GM12872 (cell line): ENCODE measurements around the gene C14orf132.

ENCODE experiments used
- TF ChIP-seq, protein P1 (sequence below): IDR thresholded peaks from 3 replicates; pipeline ENCODE4 v1.5.1; 2011; ENCODE audit warnings: low read depth, mild to moderate bottlenecking, low read length, moderate library complexity; ENCODE audit not compliant: insufficient read depth

The C14orf132 gene

DNA sequence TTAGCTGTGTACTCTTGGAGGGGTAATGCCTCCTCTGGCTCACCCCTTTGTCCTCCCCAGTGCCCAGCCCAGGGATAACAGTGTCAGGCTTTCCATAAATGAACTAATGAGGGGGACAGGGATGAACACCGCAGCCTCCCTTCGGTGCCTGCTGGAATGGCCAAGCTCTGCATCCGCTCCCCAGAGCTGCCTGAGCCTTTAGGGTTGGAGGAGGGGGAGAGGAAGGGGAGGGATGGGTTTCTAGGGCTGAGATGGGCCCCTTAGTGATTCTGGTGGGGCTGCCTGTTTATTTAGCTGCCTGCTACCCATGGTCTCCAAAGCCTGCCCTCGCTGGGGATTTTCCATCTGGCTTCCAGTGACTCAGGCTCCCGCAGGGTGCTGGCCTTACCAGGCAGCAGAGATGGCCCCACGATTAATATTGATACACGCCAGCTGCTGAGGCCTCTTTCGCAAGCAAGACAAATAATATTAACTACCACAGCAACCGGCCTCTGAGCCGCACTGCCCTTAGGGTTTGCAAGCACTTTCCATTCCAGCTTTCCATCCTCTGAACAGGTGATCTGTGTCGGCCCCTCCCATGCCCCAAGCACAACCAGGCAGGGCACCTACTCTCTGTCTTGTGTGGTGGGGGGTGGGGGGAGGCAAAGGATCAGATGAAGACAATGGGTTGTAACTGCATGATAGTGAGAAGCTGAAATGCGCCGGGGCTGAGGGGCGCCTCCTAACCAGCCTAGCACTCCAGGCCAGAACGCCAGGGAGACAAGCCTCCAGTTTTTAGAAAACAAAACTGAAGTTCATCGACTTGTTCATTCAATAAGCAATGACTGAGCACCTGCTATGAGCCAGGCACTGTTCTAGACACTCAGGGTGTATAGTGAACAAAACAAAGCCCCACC is 56.7 kb downstream of the C14orf132 start:
- TF ChIP-seq, protein P1, sequence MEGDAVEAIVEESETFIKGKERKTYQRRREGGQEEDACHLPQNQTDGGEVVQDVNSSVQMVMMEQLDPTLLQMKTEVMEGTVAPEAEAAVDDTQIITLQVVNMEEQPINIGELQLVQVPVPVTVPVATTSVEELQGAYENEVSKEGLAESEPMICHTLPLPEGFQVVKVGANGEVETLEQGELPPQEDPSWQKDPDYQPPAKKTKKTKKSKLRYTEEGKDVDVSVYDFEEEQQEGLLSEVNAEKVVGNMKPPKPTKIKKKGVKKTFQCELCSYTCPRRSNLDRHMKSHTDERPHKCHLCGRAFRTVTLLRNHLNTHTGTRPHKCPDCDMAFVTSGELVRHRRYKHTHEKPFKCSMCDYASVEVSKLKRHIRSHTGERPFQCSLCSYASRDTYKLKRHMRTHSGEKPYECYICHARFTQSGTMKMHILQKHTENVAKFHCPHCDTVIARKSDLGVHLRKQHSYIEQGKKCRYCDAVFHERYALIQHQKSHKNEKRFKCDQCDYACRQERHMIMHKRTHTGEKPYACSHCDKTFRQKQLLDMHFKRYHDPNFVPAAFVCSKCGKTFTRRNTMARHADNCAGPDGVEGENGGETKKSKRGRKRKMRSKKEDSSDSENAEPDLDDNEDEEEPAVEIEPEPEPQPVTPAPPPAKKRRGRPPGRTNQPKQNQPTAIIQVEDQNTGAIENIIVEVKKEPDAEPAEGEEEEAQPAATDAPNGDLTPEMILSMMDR = no peak

DNA sequence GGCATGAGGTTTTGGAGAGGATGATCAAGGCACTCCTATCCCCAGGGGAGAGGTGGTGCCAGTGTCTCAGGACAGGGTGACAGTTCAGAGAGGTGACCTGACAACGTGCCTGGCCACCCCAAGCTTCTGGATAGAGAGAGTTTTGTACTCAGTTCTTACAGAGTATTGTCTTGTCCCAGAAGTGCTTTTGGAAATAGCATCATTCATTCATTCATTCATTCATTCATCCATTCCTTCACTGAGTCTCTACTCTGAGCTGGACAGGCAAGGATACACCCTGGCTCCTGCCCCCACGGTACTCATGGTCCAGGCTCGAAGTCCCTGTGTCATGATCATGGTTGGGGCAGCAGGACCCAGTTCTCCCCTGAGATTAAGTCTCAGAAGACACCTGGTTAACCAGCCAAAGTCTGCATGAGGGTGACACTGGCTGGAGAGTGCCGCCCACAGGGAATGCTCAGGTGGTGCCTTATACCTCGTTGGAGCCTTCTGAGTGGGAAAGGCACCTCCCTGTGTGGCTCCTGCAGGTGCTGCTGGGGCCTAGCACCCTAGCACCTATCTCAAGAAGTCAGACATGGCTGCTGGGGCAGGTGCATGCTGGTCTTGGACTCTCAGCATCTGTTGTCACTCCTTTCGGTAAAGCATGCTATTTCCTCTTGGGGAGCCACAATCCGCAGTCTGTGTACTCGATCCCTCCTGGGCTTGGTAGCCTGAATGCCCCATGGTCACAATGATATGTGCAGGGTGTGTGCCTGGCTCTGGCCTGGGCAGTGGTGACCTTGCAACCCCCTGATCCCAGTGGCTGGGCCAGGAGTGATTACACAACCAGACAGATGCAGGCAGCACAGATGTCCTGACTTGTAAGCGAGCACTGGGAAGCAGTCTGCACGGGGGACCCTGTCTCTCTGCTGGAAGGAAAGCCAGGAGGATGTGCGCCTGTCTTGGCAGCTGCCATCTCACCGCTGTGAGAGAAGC is 57.8 kb downstream of the C14orf132 start:
- TF ChIP-seq, protein P1 = no peak

DNA sequence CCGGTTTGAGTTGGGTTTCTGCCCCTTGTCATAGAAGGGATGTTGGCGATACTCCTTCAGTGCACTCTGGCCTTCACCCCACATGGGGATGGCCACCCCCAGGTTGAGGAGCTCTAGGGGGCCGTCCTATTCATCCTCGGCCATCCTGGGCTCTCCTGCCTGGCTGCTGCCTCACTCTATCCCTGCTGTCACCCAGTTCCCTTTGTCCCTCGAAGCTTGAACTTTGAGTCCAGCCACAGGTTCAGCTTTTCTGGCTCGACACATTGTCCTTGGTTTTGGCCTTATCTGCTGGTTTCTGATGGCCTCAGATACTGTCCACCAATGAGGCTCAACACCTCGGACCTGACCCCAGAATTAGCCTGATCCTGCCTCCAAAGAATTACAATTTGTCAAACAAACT is 58.6 kb downstream of the C14orf132 start:
- TF ChIP-seq, protein P1 = no peak

DNA sequence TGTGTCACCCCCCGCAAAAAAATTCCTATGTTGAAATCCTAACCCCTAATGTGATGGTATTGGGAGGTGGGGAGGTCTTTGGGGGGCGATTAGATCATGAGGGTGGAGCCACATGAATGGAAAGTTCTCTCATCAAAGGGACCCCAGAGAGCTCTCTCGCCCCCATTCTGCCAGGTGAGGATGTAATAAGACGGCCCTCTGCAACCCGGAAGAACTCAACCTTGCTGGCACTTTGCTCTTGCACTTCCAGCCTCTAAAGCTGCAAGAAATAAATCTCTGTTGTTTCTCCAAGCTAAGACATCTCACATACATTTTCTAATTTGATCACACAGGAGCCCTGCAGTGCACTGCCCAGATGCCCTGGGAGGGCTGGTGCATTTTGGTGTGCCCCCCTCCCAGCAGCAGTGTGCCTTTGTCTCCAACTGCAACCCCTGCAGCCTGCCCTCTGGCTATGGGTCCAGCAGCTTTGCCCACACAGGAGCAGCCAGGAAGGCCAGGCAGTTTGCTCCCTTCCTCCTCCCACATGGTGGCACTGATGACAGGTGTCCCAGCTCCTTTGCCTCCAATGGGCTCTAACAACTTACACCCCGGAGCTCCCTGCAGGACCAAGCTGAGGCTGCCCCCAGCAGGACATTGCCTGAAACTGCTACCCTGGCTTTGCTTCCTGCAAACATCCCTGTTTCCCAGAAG is 59.3 kb downstream of the C14orf132 start:
- TF ChIP-seq, protein P1 = peak; percentile 64

DNA sequence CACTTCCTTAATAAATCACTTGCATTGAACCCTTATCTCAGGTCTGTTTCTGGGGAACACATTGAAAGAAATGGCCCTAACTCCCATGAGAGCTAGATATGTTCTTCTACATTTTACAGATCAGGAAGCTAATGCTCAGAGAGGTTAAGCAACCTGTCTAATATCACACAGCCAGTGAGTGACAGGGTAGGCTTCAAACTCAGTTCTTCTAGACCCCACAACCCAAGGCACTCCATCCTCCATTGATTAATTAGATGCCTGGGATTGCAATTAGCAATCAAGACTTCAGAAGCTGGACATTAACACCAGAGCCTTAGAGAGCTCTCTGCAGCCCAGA is 59.8 kb downstream of the C14orf132 start:
- TF ChIP-seq, protein P1 = no peak

DNA sequence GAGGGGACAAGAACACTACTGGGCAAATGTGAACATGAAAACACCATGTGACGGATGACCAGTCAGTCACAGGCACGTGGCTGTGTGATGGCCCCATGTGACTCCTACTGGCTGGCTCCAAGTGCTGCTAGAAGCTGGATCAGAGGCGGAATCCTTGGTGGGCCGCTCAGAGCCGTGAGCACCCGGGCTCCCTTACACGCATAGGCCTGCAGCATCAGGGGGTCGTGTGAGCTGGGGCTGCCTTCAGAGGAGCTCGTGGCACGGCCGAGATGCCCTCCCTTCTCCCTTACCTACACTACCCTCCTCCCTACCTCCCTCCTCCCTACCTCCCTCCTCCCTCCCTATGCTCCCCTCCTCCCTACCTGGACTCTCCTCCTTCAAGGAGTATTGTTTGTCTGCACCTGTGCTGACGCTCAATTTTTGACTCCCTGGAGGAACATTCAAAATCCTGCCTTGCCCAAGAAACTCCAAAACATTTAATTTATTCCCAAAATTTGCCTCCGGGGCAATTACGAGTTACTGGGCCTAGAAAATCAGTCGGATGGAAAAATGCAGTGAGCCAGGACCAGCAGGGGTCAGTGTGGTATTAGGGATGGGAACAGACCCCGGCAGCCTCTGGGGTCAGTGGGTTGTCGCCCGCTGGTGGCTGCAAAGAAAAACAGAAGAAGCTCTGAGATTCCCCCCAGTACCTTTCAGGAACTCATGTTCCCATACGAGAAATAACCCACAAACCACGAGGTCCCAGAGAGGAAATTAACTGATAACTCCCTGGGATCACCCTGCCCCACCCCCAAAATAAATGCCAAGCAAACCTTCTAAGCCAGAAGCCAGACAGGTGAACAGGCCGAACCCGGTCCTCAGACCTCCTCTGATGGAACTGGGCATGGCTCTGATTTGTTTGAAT is 61.3 kb downstream of the C14orf132 start:
- TF ChIP-seq, protein P1 = peak; percentile 82
